OCI-LY7 (cell line): ENCODE results near the gene GNG7. TPM values are rescaled to one million over a fixed set of nuclear protein-coding genes. Genes with fewer than 3 reads are reported as not detected.
"Not testable (repeated sequence)": the region's sequence is repeated elsewhere in the genome, so short reads cannot be mapped to it uniquely, and the experiment has no call there.

Source experiments
- BruUV-seq: library from RNA; stranded (reverse); fragments of 400-500 nt; replicated peaks from 2 replicates; lab custom pipeline; 2021; lab: Mats Ljungman, UMichigan
- CTCF ChIA-PET: fragments of 300-600 bp; sonication (Branson Sonifier 250); formaldehyde crosslinking; loops from one replicate; lab custom pipeline; 2022; ENCODE audit warnings: antibody characterized with exemption; ENCODE audit not compliant: unreplicated experiment; lab: Charles Lee
- POLR2A ChIA-PET: fragments of 300-600 bp; sonication (Branson Sonifier 250); formaldehyde crosslinking; loops from one replicate; lab custom pipeline; 2022; ENCODE audit warnings: antibody characterized with exemption; lab: Charles Lee
- DNase-seq: peaks from one replicate; pipeline ENCODE4 v3.0.0-alpha.2; 2015; ENCODE audit warnings: low spot score
- H2AFZ ChIP-seq: fragments of 200-600 bp; sonication (generic), shearing (Covaris generic); 2 replicates; pipeline ENCODE4 v1.6.1; 2014; ENCODE audit warnings: mild to moderate bottlenecking, antibody characterized with exemption, low read length, moderate library complexity
- H3K27ac ChIP-seq: fragments of 200-600 bp; sonication (generic); 2 replicates; pipeline ENCODE4 v1.5.1; 2014; ENCODE audit warnings: mixed run types, low read depth, mild to moderate bottlenecking, moderate library complexity, low read length, inconsistent platforms; ENCODE audit not compliant: poor library complexity, severe bottlenecking
- H3K36me3 ChIP-seq: fragments of 200-600 bp; sonication (generic); 2 replicates; pipeline ENCODE4 v1.6.1; 2014; ENCODE audit warnings: mild to moderate bottlenecking, antibody characterized with exemption, low read length, moderate library complexity, mixed read lengths; ENCODE audit not compliant: insufficient read depth
- H3K4me1 ChIP-seq: fragments of 200-600 bp; sonication (generic); 2 replicates; pipeline ENCODE4 v1.5.1; 2014; ENCODE audit warnings: mild to moderate bottlenecking, low read length; ENCODE audit not compliant: insufficient read depth, poor library complexity, severe bottlenecking
- H3K4me2 ChIP-seq: fragments of 200-600 bp; sonication (generic); 2 replicates; pipeline ENCODE4 v1.6.1; 2014; ENCODE audit warnings: mild to moderate bottlenecking, low read length
- H3K4me3 ChIP-seq: fragments of 200-600 bp; sonication (generic); 2 replicates; pipeline ENCODE4 v1.5.1; 2014; ENCODE audit warnings: mild to moderate bottlenecking, low read depth, low read length; ENCODE audit not compliant: poor library complexity, severe bottlenecking
- H3K79me2 ChIP-seq: fragments of 200-600 bp; sonication (generic); 2 replicates; pipeline ENCODE4 v1.6.1; 2016; ENCODE audit warnings: low read depth, mild to moderate bottlenecking, low read length, moderate library complexity, mixed read lengths; ENCODE audit not compliant: insufficient read depth
- H3K9me2 ChIP-seq: fragments of 200-600 bp; sonication (generic); 2 replicates; pipeline ENCODE4 v1.6.1; 2016; ENCODE audit warnings: mild to moderate bottlenecking, low read length, mixed read lengths; ENCODE audit not compliant: insufficient read depth
- H3K9me3 ChIP-seq: fragments of 200-600 bp; sonication (generic); 2 replicates; pipeline ENCODE4 v1.6.1; 2014; ENCODE audit warnings: mild to moderate bottlenecking, mixed run types, low read length, mixed read lengths
- H4K20me1 ChIP-seq: fragments of 200-600 bp; sonication (generic); 2 replicates; pipeline ENCODE4 v1.6.1; 2014; ENCODE audit warnings: mild to moderate bottlenecking, antibody characterized with exemption, low read length, moderate library complexity, mixed read lengths; ENCODE audit not compliant: insufficient read depth
- EZH2phosphoT487 ChIP-seq: fragments of 200-600 bp; sonication (generic); IDR thresholded peaks from 2 replicates; pipeline ENCODE4 v1.6.1; 2018; ENCODE audit warnings: low read depth, borderline replicate concordance, mild to moderate bottlenecking, mixed run types, antibody characterized with exemption, low read length, moderate library complexity, mixed read lengths
- intact Hi-C: fragments of 100-400 bp; cut with micrococcal nuclease; formaldehyde crosslinking; loops from one replicate; pipeline ENCODE4 v1.10.0; 2022; ENCODE audit not compliant: unreplicated experiment
- total RNA-seq, 2 experiments: library from RNA; depleted of rRNA in 1 of 2; stranded (reverse); fragments of >200 nt in 1 of 2; shearing (Covaris generic) in 1 of 2; gene quantifications; 2 replicates each; pipeline ENCODE4 v1.2.3, GENCODE V29; 2014 to 2022
- TF ChIP-seq, protein P1 (sequence below): fragments of 200-600 bp; sonication (generic); conservative IDR thresholded peaks from 2 replicates; pipeline ENCODE4 v1.5.1; 2014; ENCODE audit warnings: mild to moderate bottlenecking, antibody characterized with exemption, low read length, moderate library complexity, mixed read lengths

Gene GNG7
- total RNA-seq, 2 experiments from 2014 or later = 13.9 to 15.3 TPM

DNA sequence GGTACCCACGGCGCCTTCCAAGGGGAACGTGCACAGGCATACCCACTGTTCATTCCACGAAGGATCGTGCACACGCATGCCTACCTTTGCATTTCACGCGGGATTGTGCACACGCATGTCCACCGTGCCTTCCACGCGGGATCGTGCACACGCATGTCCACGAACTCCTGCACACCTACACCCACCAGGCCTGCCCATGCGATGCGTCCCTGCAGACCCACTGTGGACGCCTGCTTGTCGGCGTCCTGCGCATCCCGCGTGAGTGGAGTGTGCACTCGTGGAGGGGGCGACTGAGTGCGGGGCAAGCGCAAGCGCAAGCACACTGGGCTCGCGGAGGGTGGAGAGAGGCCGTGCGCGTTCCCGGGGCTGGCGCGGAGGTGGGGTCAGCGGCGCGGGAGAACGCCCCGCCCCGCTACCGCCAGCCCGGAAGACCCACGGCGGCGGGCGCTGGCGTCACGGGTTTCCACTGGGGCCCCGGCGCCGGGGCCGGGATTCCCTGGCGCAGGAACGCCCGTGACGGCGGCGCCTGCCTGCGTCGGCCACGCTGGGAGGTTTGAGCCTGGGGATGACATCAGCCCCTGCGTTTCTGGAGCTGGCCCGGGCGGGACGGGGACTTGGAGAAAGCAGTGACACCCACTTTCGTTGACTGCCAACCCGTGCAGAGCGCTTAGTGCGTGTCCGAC, 207.9 kb downstream of the GNG7 start:
- no peak overlapping the region for H3K27ac ChIP-seq
- H3K9me3 ChIP-seq = no peaks in the 10 kb centered on the region
- H3K36me3 ChIP-seq = no peaks in the 10 kb centered on the region
- H3K79me2 ChIP-seq = no peaks in the 10 kb centered on the region
- intact Hi-C loops = no loop called here
- peak overlapping the region; percentile 67 for H3K4me3 ChIP-seq
- DNase-seq = peak; percentile 51
- POLR2A ChIA-PET = interaction anchor here (0.7 kb wide), 1 partner anchor 19 kb away, joined by 3 read pairs; the partner anchor contains the start of gene GADD45B
- peak overlapping the region; percentile 51; the same call in 1 of the 2 replicates for H2AFZ ChIP-seq
- no peaks in the 10 kb centered on the region for H3K9me2 ChIP-seq
- no peaks in the 10 kb centered on the region for H4K20me1 ChIP-seq
- H3K4me1 ChIP-seq = peaks cover 68% of the 10 kb centered on the region
- BruUV-seq = no TSS peak
- H3K4me2 ChIP-seq = peak overlapping the region; percentile 73
- TF ChIP-seq EZH2phosphoT487 = no peak
- TF ChIP-seq, protein P1, sequence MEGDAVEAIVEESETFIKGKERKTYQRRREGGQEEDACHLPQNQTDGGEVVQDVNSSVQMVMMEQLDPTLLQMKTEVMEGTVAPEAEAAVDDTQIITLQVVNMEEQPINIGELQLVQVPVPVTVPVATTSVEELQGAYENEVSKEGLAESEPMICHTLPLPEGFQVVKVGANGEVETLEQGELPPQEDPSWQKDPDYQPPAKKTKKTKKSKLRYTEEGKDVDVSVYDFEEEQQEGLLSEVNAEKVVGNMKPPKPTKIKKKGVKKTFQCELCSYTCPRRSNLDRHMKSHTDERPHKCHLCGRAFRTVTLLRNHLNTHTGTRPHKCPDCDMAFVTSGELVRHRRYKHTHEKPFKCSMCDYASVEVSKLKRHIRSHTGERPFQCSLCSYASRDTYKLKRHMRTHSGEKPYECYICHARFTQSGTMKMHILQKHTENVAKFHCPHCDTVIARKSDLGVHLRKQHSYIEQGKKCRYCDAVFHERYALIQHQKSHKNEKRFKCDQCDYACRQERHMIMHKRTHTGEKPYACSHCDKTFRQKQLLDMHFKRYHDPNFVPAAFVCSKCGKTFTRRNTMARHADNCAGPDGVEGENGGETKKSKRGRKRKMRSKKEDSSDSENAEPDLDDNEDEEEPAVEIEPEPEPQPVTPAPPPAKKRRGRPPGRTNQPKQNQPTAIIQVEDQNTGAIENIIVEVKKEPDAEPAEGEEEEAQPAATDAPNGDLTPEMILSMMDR = no peak
- CTCF ChIA-PET = no interaction called here

DNA sequence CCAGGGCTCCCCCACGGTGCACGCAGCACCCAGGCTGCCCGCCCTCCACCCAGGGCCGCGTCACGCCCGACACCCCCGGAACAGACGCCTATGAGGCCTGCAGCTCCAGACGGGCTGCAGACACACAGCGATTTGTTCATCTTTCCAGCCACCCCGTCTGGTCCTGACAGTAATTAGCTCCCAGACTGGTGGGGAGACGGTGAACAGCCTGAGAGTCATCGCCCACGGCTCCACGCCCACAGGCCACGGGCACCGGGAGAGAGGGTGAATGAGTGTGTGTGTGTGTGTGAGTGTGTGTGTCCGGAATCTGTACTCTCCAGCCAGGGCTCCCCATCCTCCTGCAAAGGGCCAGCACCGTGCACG, 208.4 kb downstream of the GNG7 start:
- intact Hi-C loops = no loop called here
- POLR2A ChIA-PET = no interaction called here
- Histone ChIP-seq H3K4me3 (no peak overlapping the region), H3K9me2 (no peaks in the 10 kb centered on the region), H4K20me1 (no peaks in the 10 kb centered on the region), H3K27ac (no peak overlapping the region), H3K79me2 (no peaks in the 10 kb centered on the region), H3K9me3 (no peaks in the 10 kb centered on the region), H2AFZ (no peak overlapping the region), H3K36me3 (no peaks in the 10 kb centered on the region), H3K4me2 (peak overlapping the region; percentile 73), H3K4me1 (peaks cover 70% of the 10 kb centered on the region)
- no peak for DNase-seq
- no peak for TF ChIP-seq EZH2phosphoT487
- TF ChIP-seq, protein P1 = no peak
- BruUV-seq = no TSS peak
- CTCF ChIA-PET = no interaction called here

DNA sequence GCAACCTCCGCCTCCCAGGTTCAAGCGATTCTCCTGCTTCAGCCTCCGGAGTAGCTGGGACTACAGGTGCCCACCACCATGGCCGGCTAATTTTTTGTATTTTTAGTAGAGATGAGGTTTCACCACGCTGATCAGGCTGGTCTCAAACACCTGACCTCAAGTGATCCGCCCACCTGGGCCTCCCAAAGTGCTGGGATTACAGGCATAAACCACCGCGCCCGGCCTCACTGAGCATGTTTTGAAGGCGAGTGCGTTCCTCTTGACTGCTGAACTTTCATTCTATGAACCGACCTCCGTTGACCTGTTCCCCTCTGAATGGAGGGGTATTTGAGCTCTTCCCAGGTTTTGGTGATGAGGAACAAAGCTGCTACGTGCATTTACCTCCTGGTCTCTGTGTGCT, 209.0 kb downstream of the GNG7 start:
- intact Hi-C loops, H3K36me3 ChIP-seq, CTCF ChIA-PET, DNase-seq, BruUV-seq, H3K4me3 ChIP-seq, H3K9me3 ChIP-seq, H3K9me2 ChIP-seq, H3K79me2 ChIP-seq, H2AFZ ChIP-seq, H4K20me1 ChIP-seq, H3K27ac ChIP-seq: not testable (repeated sequence)
- Histone ChIP-seq H3K4me1 (peaks cover 74% of the 10 kb centered on the region), H3K4me2 (peak overlapping the region; percentile 32; the same call in 1 of the 2 replicates)
- POLR2A ChIA-PET = interaction anchor here (1.6 kb wide), 1 partner anchor 15 kb away, joined by 4 read pairs; no protein-coding TSS in a partner anchor
